Measurements from ENCODE around the gene IPO9.

DNA sequence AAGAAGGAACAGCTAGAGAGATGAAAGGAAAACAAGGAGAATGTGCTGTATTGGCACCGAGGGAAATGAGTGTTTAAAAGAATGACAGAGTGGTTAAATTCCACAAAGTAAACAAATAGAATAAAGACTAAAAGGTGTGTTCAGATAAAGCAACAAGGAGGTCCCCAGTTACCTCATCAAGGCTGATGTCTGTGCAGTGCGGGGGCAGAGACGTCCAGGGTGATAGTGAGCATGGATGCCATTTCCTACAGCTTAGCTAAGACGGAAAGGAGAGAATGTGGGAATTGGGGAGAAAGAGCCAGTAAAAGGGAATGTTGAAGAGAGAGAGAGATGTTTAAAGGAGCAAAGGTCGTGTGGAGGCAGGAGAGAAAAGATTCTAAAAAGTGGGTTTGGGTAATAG is 101.8 kb downstream of the IPO9 start:
- TF ChIP-seq, protein P1, sequence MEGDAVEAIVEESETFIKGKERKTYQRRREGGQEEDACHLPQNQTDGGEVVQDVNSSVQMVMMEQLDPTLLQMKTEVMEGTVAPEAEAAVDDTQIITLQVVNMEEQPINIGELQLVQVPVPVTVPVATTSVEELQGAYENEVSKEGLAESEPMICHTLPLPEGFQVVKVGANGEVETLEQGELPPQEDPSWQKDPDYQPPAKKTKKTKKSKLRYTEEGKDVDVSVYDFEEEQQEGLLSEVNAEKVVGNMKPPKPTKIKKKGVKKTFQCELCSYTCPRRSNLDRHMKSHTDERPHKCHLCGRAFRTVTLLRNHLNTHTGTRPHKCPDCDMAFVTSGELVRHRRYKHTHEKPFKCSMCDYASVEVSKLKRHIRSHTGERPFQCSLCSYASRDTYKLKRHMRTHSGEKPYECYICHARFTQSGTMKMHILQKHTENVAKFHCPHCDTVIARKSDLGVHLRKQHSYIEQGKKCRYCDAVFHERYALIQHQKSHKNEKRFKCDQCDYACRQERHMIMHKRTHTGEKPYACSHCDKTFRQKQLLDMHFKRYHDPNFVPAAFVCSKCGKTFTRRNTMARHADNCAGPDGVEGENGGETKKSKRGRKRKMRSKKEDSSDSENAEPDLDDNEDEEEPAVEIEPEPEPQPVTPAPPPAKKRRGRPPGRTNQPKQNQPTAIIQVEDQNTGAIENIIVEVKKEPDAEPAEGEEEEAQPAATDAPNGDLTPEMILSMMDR (IDR thresholded peaks at IDR 0.05; ENCODE audit: insufficient read depth, low read depth, low read length): no peak
- TF ChIP-seq EZH2 (IDR thresholded peaks at IDR 0.05; ENCODE audit: insufficient read depth, low read length): no peak

Measured in astrocyte (in vitro differentiated cells and primary cell).